GM12873 (cell line): ENCODE data around the gene TRMT1.

Experiments used
- TF ChIP-seq, protein P1 (sequence below): IDR thresholded peaks from 2 replicates; pipeline ENCODE4 v1.5.1; 2012; ENCODE audit warnings: low read depth, mild to moderate bottlenecking, moderate library complexity, low read length, control low read depth; ENCODE audit not compliant: insufficient read depth; ENCODE audit errors: missing control alignments

Gene TRMT1

DNA sequence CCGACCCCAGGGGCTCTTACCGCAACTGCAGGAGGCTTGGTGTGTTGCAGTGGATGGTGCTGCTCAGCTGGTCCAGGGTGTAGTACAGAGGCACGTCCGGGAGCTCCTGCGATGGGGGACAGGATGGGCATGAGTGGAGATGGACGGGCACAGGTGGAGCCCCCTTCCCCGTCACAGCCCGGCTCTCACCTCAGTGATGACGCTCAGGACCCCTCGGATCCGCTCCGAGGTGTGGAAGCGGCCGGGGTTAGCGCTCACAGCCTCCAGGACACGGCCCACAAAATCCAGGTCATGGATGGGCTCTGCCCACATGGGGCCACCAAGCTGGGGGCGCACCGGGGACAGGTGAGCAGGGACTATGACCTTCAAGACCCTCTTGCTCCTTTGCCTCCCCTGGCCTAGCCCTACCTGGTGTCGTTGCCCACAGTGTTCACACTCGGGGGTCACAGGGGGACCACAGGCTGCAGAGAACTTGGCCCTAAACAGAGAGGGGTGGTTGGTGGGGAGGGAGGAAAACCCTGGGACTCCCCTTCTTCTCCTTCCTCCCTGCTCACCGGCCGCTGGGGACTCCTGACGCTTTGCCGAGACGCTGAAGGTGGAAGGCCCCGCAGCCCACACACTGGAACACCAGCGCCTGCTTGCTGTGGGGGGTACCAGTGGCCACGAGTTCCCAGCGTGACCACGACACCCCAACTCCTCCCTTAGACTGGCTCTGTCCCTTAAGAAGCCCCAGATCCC is 7.0 kb downstream of the TRMT1 start:
- TF ChIP-seq, protein P1, sequence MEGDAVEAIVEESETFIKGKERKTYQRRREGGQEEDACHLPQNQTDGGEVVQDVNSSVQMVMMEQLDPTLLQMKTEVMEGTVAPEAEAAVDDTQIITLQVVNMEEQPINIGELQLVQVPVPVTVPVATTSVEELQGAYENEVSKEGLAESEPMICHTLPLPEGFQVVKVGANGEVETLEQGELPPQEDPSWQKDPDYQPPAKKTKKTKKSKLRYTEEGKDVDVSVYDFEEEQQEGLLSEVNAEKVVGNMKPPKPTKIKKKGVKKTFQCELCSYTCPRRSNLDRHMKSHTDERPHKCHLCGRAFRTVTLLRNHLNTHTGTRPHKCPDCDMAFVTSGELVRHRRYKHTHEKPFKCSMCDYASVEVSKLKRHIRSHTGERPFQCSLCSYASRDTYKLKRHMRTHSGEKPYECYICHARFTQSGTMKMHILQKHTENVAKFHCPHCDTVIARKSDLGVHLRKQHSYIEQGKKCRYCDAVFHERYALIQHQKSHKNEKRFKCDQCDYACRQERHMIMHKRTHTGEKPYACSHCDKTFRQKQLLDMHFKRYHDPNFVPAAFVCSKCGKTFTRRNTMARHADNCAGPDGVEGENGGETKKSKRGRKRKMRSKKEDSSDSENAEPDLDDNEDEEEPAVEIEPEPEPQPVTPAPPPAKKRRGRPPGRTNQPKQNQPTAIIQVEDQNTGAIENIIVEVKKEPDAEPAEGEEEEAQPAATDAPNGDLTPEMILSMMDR, result no peak

DNA sequence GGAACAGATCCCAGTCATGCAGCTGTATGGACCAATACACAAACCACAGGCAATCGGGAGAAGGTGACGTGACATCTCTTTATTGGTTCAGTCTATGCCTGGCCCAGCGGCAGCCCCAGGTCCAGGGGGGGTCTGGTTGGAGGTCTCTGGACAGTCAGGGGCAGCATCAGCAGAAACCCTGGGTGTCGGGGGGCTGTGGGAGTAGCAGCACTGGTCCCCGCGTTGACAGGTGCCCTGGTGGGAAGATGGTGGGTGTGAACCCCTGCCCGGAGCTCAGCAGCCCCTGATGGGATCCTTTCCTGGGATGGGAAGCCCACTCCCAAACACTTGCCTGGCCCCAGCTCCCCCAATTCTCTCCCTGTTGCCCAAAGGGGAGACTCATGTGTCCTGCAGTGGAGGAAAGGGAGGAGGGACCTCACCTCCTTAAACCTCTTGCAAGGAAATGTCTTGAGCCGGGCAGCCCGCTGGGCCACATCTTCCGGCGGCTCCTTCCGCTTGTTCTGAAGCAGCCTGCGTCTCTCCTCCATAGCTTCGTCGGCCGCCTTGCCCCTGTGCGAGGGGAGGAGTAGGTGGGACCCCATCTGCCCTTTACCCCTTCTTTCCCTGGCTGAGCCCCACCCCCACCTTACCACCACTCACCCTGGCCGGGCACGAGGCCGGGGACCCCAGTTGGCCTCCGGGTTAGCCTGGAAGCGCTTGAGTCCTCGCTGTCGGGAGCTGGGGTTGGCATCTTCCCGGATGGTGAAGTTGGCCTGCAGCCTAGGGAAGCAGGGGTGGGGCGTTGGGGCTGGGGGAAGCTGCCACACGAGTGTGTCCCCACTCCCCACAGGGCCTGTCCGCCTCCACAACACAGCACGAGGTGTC is 11.5 kb downstream of the TRMT1 start:
- TF ChIP-seq, protein P1, result no peak

DNA sequence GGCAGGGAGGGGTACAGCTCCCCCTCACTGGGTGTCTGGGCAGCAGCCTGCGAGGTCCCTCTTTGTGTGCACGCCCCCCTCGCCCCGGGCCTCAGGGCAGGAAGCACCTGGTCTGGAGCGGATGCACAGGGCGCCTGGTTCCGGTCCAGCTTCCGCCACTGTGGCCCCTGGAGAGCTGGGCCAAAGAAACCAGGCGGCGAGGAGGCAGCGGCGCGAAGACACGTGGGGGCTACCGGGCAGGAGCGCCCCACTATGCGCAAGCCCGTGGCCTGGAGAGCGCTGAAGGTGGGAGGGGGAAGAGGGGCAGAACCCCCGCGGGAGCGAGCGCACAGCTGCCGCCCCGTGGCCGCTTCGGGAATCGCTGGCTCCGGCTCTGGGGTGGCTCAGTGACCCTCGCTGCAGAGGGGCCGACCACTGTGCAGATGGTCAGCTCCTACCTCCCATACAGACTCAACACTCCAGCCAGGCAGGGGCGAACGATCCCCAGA is 12.1 kb downstream of the TRMT1 start:
- TF ChIP-seq, protein P1, result peak; percentile 97

DNA sequence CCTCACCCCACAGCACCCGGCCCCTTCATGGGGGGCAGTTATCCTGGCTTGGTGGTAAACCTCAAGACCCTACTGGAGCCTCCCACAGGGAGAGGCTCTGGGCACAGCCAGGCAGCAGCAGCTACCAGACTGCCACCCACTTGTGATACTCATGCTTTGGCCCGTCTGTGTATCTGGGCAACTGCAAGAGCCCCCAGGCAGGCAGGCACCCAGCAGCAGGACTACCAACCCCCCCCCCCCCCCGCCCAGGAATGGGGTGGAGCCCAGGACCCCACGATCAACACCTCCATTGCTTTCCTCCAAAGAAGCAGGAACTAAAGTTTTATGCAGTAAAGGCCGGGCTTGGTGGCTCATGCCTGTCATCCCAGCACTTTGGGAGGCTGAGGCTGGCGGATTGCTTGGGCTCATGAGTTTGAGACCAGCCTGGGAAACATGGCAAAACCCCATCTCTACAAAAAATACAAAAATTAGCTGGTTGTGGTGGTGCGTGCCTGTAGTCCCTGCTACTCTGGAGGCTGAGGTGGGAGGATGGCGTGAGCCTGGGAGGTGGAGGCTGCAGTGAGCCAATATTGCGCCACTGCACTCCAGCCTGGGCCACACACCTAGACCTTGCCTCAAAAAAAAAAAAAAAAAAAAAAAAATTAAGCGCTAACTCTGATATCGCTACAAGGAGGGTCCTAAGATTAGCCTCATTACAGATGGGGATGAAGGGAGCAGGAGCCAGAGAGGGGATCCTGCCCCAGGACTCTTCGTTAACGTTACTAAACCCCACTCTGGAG is 12.8 kb downstream of the TRMT1 start:
- TF ChIP-seq, protein P1, result no peak

DNA sequence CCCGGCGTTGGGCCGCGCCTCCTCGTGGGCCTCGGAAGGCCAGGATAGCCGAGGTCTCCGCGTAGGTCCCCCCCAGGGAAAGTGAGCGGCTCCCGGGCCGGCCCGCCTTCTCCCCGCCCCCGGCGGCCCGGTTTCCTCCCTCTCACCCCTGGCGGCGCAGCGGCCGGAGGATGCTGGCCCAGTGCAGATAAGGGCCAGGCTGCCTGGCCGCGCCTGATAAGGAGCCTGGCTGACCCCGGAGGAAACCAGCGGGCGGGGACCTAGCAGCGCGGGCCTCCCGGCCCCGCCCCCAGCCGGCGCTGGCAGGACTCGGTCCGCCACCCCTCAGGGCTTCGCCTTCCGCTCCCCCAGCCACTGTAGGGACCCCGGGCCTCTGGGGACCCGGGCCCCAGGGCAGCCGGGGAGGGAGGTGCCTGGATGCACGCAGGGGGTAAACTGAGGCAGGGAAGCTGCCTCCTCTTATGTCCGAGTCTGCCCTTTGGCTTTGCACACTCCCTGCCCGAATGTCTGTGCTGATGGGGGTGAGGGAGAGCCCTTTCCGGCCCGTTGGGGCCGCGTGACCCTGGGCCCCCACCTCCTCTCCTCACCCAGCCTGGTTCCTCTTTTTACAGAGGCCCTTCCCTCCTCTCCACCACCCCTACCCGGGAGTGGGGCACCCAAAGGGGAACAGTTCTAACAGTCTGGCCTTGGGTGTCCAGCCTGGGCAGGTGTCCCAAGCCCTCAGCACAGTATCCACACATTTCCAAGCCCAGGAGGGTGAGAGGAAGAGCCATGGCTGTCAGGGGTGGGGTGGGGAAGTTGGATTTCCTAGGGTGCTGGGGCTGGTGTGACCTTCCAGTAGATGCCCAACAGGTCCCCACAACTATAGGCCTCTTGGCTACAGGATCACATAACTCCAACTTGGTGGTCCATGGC is 13.6 kb downstream of the TRMT1 start, which contains the start of gene LYL1:
TSS of gene LYL1 (minus strand) at position 193 of the 915 bp plus-strand sequence. CDS start 1,687 bp downstream, outside the sequence.
- TF ChIP-seq, protein P1, result no peak

DNA sequence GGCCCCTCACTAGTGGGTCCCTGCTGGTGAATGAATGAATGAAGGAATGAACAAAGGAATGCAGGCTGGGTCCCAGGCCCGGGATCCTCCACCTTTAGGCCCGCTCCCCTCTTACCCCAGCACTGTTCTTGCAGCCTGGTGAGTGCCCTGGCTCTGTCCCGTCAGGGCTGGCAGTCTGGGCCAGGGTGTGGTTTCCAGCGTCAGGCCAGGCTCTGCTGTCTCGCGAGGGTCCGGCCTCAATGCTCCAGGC is 14.2 kb downstream of the TRMT1 start:
- TF ChIP-seq, protein P1, result no peak
